ENCODE measurements around the gene FRA10AC1. TPM values are rescaled to one million over a fixed set of nuclear protein-coding genes. Genes with fewer than 3 reads are reported as not detected.

Gene FRA10AC1
- total RNA-seq, 1 experiment from 2014 or later, result 12.4 TPM

DNA sequence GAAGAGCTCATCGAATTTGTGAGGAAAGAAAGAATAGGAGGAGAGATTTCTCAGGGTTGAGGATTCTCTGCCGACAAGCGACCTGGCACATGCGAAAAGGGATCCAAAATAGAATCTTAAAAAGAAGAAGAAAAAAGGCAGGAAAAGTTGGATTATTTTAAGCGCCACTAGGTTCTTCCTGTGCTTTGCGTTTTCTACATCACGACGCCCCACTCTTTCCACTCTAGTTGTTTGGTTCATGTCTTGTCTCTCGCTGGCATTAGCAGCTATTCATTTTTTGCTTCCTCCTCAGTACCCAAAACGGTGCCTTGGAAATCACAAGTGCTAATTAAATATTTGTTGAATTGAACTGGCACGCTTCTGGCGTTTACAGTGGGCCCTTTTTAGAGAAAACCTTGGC lies 674 bp upstream of the FRA10AC1 start:
- peaks cover 20% of the 10 kb centered on the region for H3K23me2 ChIP-seq (ENCODE audit: insufficient read length, low read depth, low read length, poor library complexity, severe bottlenecking)
- Mint-ChIP-seq H3K36me3 (ENCODE audit: insufficient read depth in 1 of 3, low read depth in 3 of 3) (peaks cover 0 to 10% (median 10%) of the 10 kb centered on the region in 3 experiments; a peak in 5 of 7 replicates), H3K27ac (no peak overlapping the region), H3K4me1 (peaks cover 11 to 18% of the 10 kb centered on the region in 2 experiments; a peak in 3 of 4 replicates), H3K4me3 (no peak overlapping the region), H3K9me3 (no peaks in the 10 kb centered on the region), H3K27me3 (ENCODE audit: low read depth) (no peaks in the 10 kb centered on the region)
- no peak overlapping the region for H2BK5ac ChIP-seq (ENCODE audit: insufficient read length, low read length)
- peak overlapping the region; percentile 28 for H3K27ac ChIP-seq (ENCODE audit: insufficient read length, low read depth, low read length)
- no peak overlapping the region for H3K23ac ChIP-seq (ENCODE audit: insufficient read length, low read depth, low read length)
- peak overlapping the region; percentile 86 for H3K9ac ChIP-seq (ENCODE audit: extremely low read depth, insufficient read length, low read length)
- no peak overlapping the region for H4K91ac ChIP-seq (ENCODE audit: insufficient read length, low read depth, low read length)
- H3K79me1 ChIP-seq (ENCODE audit: insufficient read depth, low read depth, low read length, poor library complexity, severe bottlenecking), result no peaks in the 10 kb centered on the region
- H4K5ac ChIP-seq (ENCODE audit: insufficient read length, low read depth, low read length), result peak overlapping the region; percentile 12
- H2AFZ ChIP-seq (ENCODE audit: low read length), result peak overlapping the region; percentile 93
- no peak overlapping the region for H3K4ac ChIP-seq (ENCODE audit: low read depth, low read length)
- DNase-seq, result no peak
- no CpG with 5 or more reads among the region's 12 CpGs for WGBS (ENCODE audit: extremely low coverage, insufficient read length, low lambda C conversion rate)
- H3K56ac ChIP-seq (ENCODE audit: insufficient read length, low read depth, low read length), result no peak overlapping the region
- no peaks in the 10 kb centered on the region for H3K79me2 ChIP-seq (ENCODE audit: insufficient read depth, low read length)
- H3K9me3 ChIP-seq (ENCODE audit: control insufficient read depth, low read depth, low read length), result no peaks in the 10 kb centered on the region
- H3K4me2 ChIP-seq (ENCODE audit: insufficient read depth, insufficient read length, low read length), result peak overlapping the region; percentile 98
- no peak overlapping the region for H4K8ac ChIP-seq (replicated peaks; ENCODE audit: insufficient read length, low read depth, low read length)
- H2BK15ac ChIP-seq (ENCODE audit: low read depth, low read length), result no peak overlapping the region
- no peak overlapping the region for H3K18ac ChIP-seq (ENCODE audit: insufficient read length, low read depth, low read length)
- H2AK5ac ChIP-seq (ENCODE audit: insufficient read length, low read length), result no peak overlapping the region
- no peak overlapping the region for H2BK20ac ChIP-seq (ENCODE audit: low read depth, low read length, poor library complexity, severe bottlenecking)
- TF ChIP-seq, protein P1, sequence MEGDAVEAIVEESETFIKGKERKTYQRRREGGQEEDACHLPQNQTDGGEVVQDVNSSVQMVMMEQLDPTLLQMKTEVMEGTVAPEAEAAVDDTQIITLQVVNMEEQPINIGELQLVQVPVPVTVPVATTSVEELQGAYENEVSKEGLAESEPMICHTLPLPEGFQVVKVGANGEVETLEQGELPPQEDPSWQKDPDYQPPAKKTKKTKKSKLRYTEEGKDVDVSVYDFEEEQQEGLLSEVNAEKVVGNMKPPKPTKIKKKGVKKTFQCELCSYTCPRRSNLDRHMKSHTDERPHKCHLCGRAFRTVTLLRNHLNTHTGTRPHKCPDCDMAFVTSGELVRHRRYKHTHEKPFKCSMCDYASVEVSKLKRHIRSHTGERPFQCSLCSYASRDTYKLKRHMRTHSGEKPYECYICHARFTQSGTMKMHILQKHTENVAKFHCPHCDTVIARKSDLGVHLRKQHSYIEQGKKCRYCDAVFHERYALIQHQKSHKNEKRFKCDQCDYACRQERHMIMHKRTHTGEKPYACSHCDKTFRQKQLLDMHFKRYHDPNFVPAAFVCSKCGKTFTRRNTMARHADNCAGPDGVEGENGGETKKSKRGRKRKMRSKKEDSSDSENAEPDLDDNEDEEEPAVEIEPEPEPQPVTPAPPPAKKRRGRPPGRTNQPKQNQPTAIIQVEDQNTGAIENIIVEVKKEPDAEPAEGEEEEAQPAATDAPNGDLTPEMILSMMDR (conservative IDR thresholded peaks at IDR 0.05), result no peak
- H2BK12ac ChIP-seq (ENCODE audit: insufficient read length, low read depth, low read length), result no peak overlapping the region
- H3K27me3 ChIP-seq (ENCODE audit: insufficient read depth, low read length), result no peaks in the 10 kb centered on the region
- H3K4me1 ChIP-seq (ENCODE audit: insufficient read depth, low read length), result no peaks in the 10 kb centered on the region; the same call in 1 of the 2 replicates
- no peak overlapping the region for H3K14ac ChIP-seq (ENCODE audit: insufficient read depth, low read length)
- no peak overlapping the region for H3T11ph ChIP-seq (ENCODE audit: low read length)
- H2BK120ac ChIP-seq (ENCODE audit: low read depth, low read length, poor library complexity, severe bottlenecking), result no peak overlapping the region
- H4K20me1 ChIP-seq (ENCODE audit: control insufficient read depth, insufficient read depth, insufficient read length), result no peaks in the 10 kb centered on the region
